ENCODE data around the gene TYW1B. TPM values are rescaled to one million over a fixed set of nuclear protein-coding genes. Genes with fewer than 3 reads are reported as not detected.
A peak's percentile ranks its signal among the peaks of the same experiment; 100 is the strongest.
"Not testable (repeated sequence)": the region's sequence is repeated elsewhere in the genome, so short reads cannot be mapped to it uniquely, and the experiment has no call there.

The TYW1B gene
- total and polyA plus RNA-seq, 4 donors: 0.90 to 10.1 (median 1.6) TPM

DNA sequence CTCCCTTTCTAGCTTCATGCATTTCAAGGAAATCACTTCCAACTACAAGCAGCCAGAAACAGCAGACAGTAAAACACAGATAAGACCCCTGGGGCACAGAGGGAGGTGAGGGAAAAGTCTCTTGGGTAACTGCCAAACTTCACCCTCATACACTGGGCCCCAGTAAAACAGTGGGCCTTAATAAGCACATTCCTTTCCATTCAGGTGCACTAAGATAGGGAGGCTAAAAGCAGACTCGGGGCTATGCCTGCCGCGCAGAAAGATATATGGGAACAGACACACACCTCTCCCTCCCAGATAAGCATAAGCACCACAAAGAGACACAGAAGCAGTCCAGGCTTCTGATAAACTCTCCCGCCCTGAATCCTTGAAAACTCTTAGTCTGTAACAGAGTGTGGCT lies 117.0 kb downstream of the TYW1B start:
- DNase-seq (peak; percentile 2 to 25 (median 16)), ATAC-seq (ENCODE audit: insufficient read depth, low FRiP score) (no peak)
- no peaks in the 10 kb centered on the region for H3K9me3 ChIP-seq (ENCODE audit: control insufficient read depth in 4 of 4, insufficient read depth in 3 of 4, low read length in 3 of 4)
- H3K4me1 ChIP-seq (ENCODE audit: control insufficient read depth in 5 of 5, insufficient read depth in 5 of 5, low read length in 5 of 5): peaks cover 0 to 4% (median 0%) of the 10 kb centered on the region in 5 donors
- H3K36me3 ChIP-seq (ENCODE audit: control insufficient read depth in 4 of 4, insufficient read depth in 4 of 4, low read length in 4 of 4): no peaks in the 10 kb centered on the region
- TF ChIP-seq, protein P1, sequence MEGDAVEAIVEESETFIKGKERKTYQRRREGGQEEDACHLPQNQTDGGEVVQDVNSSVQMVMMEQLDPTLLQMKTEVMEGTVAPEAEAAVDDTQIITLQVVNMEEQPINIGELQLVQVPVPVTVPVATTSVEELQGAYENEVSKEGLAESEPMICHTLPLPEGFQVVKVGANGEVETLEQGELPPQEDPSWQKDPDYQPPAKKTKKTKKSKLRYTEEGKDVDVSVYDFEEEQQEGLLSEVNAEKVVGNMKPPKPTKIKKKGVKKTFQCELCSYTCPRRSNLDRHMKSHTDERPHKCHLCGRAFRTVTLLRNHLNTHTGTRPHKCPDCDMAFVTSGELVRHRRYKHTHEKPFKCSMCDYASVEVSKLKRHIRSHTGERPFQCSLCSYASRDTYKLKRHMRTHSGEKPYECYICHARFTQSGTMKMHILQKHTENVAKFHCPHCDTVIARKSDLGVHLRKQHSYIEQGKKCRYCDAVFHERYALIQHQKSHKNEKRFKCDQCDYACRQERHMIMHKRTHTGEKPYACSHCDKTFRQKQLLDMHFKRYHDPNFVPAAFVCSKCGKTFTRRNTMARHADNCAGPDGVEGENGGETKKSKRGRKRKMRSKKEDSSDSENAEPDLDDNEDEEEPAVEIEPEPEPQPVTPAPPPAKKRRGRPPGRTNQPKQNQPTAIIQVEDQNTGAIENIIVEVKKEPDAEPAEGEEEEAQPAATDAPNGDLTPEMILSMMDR (IDR thresholded peaks at IDR 0.05; ENCODE audit: control extremely low read depth, extremely low read depth): no peak
- H3K9ac ChIP-seq (ENCODE audit: insufficient read depth in 1 of 2, low read length in 2 of 2): no peak overlapping the region
- no peak overlapping the region for H3K4me3 ChIP-seq
- 74 to 78% methylated on average over 4 of the region's 4 CpGs for WGBS, 2 donors
- no peaks in the 10 kb centered on the region for H3K27me3 ChIP-seq (ENCODE audit: control insufficient read depth in 3 of 3, insufficient read depth in 3 of 3, low read length in 2 of 3)
- H3K27ac ChIP-seq (ENCODE audit: low read depth in 1 of 2, low read length in 1 of 2): no peak overlapping the region

DNA sequence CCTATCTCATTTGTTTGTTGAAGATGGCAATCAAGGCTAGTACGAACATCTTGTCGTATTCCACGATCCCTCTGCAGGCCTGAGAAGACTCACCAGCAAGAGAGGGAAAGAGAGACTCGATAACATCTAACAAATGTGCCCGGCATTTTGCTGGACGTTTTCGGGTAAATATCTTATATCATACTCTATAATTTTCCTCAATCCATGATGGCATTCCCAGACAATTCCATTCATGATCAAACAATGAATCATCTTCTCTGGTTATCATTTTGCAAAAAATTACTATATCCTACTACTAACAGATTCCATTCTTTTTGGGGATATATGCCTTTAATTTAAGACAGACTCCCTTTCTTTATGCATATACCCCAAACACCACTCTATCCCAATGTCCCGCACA lies 118.1 kb downstream of the TYW1B start:
- 97% methylated on average over 8 of the region's 8 CpGs for WGBS, 2 donors
- no peaks in the 10 kb centered on the region for H3K9me3 ChIP-seq (ENCODE audit: control insufficient read depth in 4 of 4, insufficient read depth in 3 of 4, low read length in 3 of 4)
- ATAC-seq (ENCODE audit: insufficient read depth, low FRiP score) (no peak), DNase-seq (no peak)
- H3K9ac ChIP-seq (ENCODE audit: insufficient read depth in 1 of 2, low read length in 2 of 2): no peak overlapping the region
- H3K4me3 ChIP-seq: no peak overlapping the region
- TF ChIP-seq, protein P1 (IDR thresholded peaks at IDR 0.05; ENCODE audit: control extremely low read depth, extremely low read depth): no peak
- no peak overlapping the region for H3K27ac ChIP-seq (ENCODE audit: low read depth in 1 of 2, low read length in 1 of 2)
- no peaks in the 10 kb centered on the region for H3K27me3 ChIP-seq (ENCODE audit: control insufficient read depth in 3 of 3, insufficient read depth in 3 of 3, low read length in 2 of 3)
- H3K36me3 ChIP-seq (ENCODE audit: control insufficient read depth in 4 of 4, insufficient read depth in 4 of 4, low read length in 4 of 4): no peaks in the 10 kb centered on the region
- H3K4me1 ChIP-seq (ENCODE audit: control insufficient read depth in 5 of 5, insufficient read depth in 5 of 5, low read length in 5 of 5): peaks cover 0 to 4% (median 0%) of the 10 kb centered on the region in 5 donors

DNA sequence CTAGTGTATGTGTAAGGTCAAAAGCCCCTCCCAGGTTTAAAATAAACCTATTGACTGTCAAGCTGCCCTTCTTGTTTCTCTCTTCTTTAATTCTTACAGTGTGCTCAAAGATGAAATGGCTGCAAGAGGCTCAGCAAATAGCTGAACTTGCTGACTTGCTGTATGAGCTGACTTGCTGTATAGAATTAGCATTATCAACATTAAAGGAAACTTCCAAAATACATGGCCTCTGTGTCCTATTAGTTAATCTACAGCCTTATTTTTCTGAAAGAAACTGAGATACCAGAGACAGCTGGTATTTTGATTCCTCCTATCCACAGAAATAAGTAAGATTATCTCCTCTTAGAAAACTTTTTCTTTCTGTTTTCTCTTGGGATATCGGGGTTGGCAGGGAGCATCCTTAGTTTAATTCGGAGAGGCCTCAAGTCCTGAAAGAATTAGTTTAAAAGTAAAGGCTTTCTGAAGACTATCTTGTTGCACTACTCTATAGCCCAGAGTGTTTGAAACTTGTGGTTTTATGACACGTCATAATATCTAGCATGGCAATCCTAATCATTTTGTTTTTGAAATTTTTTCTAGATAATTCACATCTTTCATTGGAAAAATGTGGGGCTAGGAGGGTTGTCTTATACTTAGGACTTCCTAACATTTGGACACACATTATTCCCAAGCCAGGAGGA lies 119.5 kb downstream of the TYW1B start:
- H3K9ac ChIP-seq (ENCODE audit: insufficient read depth in 1 of 2, low read length in 2 of 2); H3K27me3 ChIP-seq (ENCODE audit: control insufficient read depth in 3 of 3, insufficient read depth in 3 of 3, low read length in 2 of 3); DNase-seq; H3K4me3 ChIP-seq; H3K36me3 ChIP-seq (ENCODE audit: control insufficient read depth in 4 of 4, insufficient read depth in 4 of 4, low read length in 4 of 4); H3K27ac ChIP-seq (ENCODE audit: low read depth in 1 of 2, low read length in 1 of 2); ATAC-seq (ENCODE audit: insufficient read depth, low FRiP score); H3K9me3 ChIP-seq (ENCODE audit: control insufficient read depth in 4 of 4, insufficient read depth in 3 of 4, low read length in 3 of 4); H3K4me1 ChIP-seq (ENCODE audit: control insufficient read depth in 5 of 5, insufficient read depth in 5 of 5, low read length in 5 of 5): not testable (repeated sequence)
- WGBS, 2 donors: 61 to 77% methylated on average over 3 of the region's 3 CpGs

DNA sequence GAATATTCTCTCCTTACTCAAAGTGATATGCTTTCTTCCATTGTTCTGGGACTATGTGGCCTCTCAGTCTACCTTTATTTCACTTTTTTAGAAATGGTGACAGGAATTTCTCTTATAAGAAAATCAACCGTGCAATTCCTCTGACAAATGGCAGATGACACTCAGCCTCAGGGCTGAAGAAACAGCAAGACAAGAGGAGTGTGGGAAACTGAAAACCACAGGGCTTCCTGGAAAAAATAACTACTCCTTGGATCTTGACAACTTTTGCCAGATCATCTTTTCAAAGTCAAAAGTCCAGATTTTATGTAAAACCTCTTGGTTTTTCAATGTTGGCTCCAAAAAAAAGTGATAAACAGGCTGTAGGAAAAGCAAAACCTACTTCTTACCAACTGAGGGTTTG lies 121.5 kb downstream of the TYW1B start:
- Histone ChIP-seq H3K9ac (ENCODE audit: insufficient read depth in 1 of 2, low read length in 2 of 2) (no peak overlapping the region), H3K4me3 (no peak overlapping the region), H3K27ac (ENCODE audit: low read depth in 1 of 2, low read length in 1 of 2) (no peak overlapping the region), H3K27me3 (ENCODE audit: control insufficient read depth in 3 of 3, insufficient read depth in 3 of 3, low read length in 2 of 3) (no peaks in the 10 kb centered on the region), H3K36me3 (ENCODE audit: control insufficient read depth in 4 of 4, insufficient read depth in 4 of 4, low read length in 4 of 4) (no peaks in the 10 kb centered on the region), H3K9me3 (ENCODE audit: control insufficient read depth in 4 of 4, insufficient read depth in 3 of 4, low read length in 3 of 4) (no peaks in the 10 kb centered on the region), H3K4me1 (ENCODE audit: control insufficient read depth in 5 of 5, insufficient read depth in 5 of 5, low read length in 5 of 5) (peaks cover 0 to 4% (median 0%) of the 10 kb centered on the region in 5 donors)
- WGBS, 2 donors: 43 to 68% methylated on average over 1 of the region's 1 CpG
- ATAC-seq (ENCODE audit: insufficient read depth, low FRiP score) (no peak), DNase-seq (no peak)
- TF ChIP-seq, protein P1 (IDR thresholded peaks at IDR 0.05; ENCODE audit: control extremely low read depth, extremely low read depth): no peak

DNA sequence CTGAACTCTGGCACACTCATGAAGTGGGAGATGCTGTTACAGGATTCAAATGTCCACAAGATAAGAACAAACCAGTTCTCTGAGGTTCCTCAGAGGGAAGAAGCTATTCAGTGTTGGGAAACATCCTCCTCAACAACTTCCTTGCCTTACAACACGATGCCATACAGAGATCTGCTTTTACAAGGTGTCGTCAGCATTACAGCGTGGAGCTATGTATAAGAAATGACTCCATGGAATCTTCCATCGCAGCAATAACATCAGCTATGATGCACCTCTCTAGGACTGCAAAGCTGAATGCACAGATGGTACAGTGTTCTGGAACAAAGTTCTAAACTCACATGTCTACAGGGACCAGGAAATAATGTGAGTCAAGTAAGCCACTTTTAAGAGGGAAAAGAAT lies 122.3 kb downstream of the TYW1B start:
- not testable (repeated sequence) for H3K27me3 ChIP-seq (ENCODE audit: control insufficient read depth in 3 of 3, insufficient read depth in 3 of 3, low read length in 2 of 3); H3K27ac ChIP-seq (ENCODE audit: low read depth in 1 of 2, low read length in 1 of 2); DNase-seq; ATAC-seq (ENCODE audit: insufficient read depth, low FRiP score); H3K4me3 ChIP-seq; H3K9me3 ChIP-seq (ENCODE audit: control insufficient read depth in 4 of 4, insufficient read depth in 3 of 4, low read length in 3 of 4); H3K4me1 ChIP-seq (ENCODE audit: control insufficient read depth in 5 of 5, insufficient read depth in 5 of 5, low read length in 5 of 5); H3K9ac ChIP-seq (ENCODE audit: insufficient read depth in 1 of 2, low read length in 2 of 2); H3K36me3 ChIP-seq (ENCODE audit: control insufficient read depth in 4 of 4, insufficient read depth in 4 of 4, low read length in 4 of 4)
- WGBS, 2 donors: 40 to 74% methylated on average over 4 of the region's 4 CpGs
